Fibroblast of lung (primary cell): ENCODE measurements around the gene USH2A. TPM values are rescaled to one million over a fixed set of nuclear protein-coding genes. Genes with fewer than 3 reads are reported as not detected.

Source experiments
- DNase-seq, 2 donors: peaks; one replicate each; pipeline versions ENCODE4 v3.0.0 to v3.0.0-alpha.2; 2010; ENCODE audit warnings: low read depth in 2 of 2
- H2AFZ ChIP-seq: 2 replicates; pipeline ENCODE4 v1.5.1; 2012; ENCODE audit warnings: low read length, control low read depth, inconsistent platforms
- H3K27ac ChIP-seq: 2 replicates; pipeline ENCODE4 v1.5.1; 2011; ENCODE audit warnings: low read length, control low read depth; ENCODE audit not compliant: insufficient read depth
- H3K27me3 ChIP-seq: 2 replicates; pipeline ENCODE4 v1.5.1; 2011; ENCODE audit warnings: mild to moderate bottlenecking, low read length; ENCODE audit not compliant: control insufficient read depth, insufficient read depth
- H3K36me3 ChIP-seq: 2 replicates; pipeline ENCODE4 v1.5.1; 2011; ENCODE audit warnings: low read length; ENCODE audit not compliant: control insufficient read depth, insufficient read depth
- H3K4me1 ChIP-seq: 2 replicates; pipeline ENCODE4 v1.5.1; 2011; ENCODE audit warnings: low read length; ENCODE audit not compliant: control insufficient read depth, insufficient read depth; ENCODE audit errors: extremely low read depth
- H3K4me2 ChIP-seq: 2 replicates; pipeline ENCODE4 v1.5.1; 2011; ENCODE audit warnings: low read length, control low read depth; ENCODE audit not compliant: insufficient read depth; ENCODE audit errors: extremely low read depth
- H3K4me3 ChIP-seq, 4 experiments: fragments of 200-600 bp in 1 of 4; sonication (generic) in 1 of 4; replicated peaks in 1 of 4; 2 replicates each; pipeline ENCODE4 v1.5.1; 2011 to 2016; ENCODE audit warnings: low read length in 4 of 4, low read depth in 3 of 4, mild to moderate bottlenecking in 3 of 4, control low read depth in 2 of 4, inconsistent platforms in 1 of 4, mixed read lengths in 1 of 4; ENCODE audit not compliant: insufficient read depth in 1 of 4; ENCODE audit errors: control extremely low read depth in 1 of 4
- H3K79me2 ChIP-seq: 2 replicates; pipeline ENCODE4 v1.5.1; 2012; ENCODE audit warnings: mild to moderate bottlenecking, low read length, inconsistent platforms; ENCODE audit not compliant: control insufficient read depth, insufficient read depth
- H3K9ac ChIP-seq: 2 replicates; pipeline ENCODE4 v1.5.1; 2011; ENCODE audit warnings: mild to moderate bottlenecking, low read length, control low read depth; ENCODE audit not compliant: insufficient read depth
- H3K9me3 ChIP-seq: 2 replicates; pipeline ENCODE4 v1.5.1; 2012; ENCODE audit warnings: low read depth, low read length; ENCODE audit not compliant: control insufficient read depth, insufficient read depth
- H4K20me1 ChIP-seq: 2 replicates; pipeline ENCODE4 v1.5.1; 2011; ENCODE audit warnings: low read length; ENCODE audit not compliant: control insufficient read depth, insufficient read depth; ENCODE audit errors: extremely low read depth
- EZH2 ChIP-seq: IDR thresholded peaks from 2 replicates; pipeline ENCODE4 v1.5.1; 2012; ENCODE audit warnings: low read length, control low read depth, mild to moderate bottlenecking; ENCODE audit errors: missing control alignments
- polyA plus RNA-seq, 2 donors: library from polyadenylated mRNA; depleted of rRNA in 1 of 2; stranded (reverse) in 1 of 2; unstranded in 1 of 2; fragments of >200 nt; gene quantifications; 2 replicates each; pipeline ENCODE4 v1.2.1, GENCODE V29; 2011 to 2012; ENCODE audit warnings: missing spikeins in 1 of 2
- total RNA-seq: library from RNA; depleted of rRNA; stranded (reverse); fragments of >200 nt; gene quantifications from 2 replicates; pipeline ENCODE4 v1.2.1, GENCODE V29; 2014
- TF ChIP-seq, protein P1 (sequence below), 2 donors: IDR thresholded peaks in 1 of 2; conservative IDR thresholded peaks in 1 of 2; 1 replicate in 1 of 2; 2 replicates in 1 of 2; pipeline ENCODE4 v1.5.1; 2011 to 2012; ENCODE audit warnings: low read length in 2 of 2, control low read depth in 1 of 2, inconsistent platforms in 1 of 2, low read depth in 1 of 2, mild to moderate bottlenecking in 1 of 2

USH2A gene
- total and polyA plus RNA-seq, 2 donors (not counting 1 experiment from before 2014, with no cell fraction given): under 0.01 to 0.01 TPM

DNA sequence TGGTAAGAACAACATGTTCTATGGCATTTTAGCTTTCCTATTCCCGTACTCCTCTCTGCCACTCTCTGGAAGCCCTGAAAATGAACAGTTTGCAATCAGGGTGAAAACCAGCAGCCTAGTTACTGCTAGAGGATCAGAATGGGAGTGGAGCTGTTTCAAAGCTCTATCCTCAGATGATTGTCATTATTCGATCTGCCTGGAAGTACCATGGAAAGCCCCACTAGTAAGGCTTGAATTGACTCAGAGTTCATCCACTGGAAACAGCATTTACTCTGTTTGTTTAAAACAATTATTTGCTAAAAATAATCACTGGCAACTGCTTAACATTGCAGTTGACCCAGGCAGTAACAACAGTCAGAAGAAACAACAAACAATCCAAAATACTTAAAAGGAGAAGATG lies 91.2 kb downstream of the USH2A start:
- H3K4me3 ChIP-seq: no peak overlapping the region
- H3K36me3 ChIP-seq: no peaks in the 10 kb centered on the region
- no peak overlapping the region for H3K4me2 ChIP-seq
- no peaks in the 10 kb centered on the region for H3K4me1 ChIP-seq
- no peaks in the 10 kb centered on the region for H3K79me2 ChIP-seq
- no peak overlapping the region for H3K9ac ChIP-seq
- no peak for TF ChIP-seq EZH2
- TF ChIP-seq, protein P1, sequence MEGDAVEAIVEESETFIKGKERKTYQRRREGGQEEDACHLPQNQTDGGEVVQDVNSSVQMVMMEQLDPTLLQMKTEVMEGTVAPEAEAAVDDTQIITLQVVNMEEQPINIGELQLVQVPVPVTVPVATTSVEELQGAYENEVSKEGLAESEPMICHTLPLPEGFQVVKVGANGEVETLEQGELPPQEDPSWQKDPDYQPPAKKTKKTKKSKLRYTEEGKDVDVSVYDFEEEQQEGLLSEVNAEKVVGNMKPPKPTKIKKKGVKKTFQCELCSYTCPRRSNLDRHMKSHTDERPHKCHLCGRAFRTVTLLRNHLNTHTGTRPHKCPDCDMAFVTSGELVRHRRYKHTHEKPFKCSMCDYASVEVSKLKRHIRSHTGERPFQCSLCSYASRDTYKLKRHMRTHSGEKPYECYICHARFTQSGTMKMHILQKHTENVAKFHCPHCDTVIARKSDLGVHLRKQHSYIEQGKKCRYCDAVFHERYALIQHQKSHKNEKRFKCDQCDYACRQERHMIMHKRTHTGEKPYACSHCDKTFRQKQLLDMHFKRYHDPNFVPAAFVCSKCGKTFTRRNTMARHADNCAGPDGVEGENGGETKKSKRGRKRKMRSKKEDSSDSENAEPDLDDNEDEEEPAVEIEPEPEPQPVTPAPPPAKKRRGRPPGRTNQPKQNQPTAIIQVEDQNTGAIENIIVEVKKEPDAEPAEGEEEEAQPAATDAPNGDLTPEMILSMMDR (conservative IDR thresholded peaks at IDR 0.05 in 1 of 2, IDR thresholded peaks at IDR 0.05 in 1 of 2; ENCODE audit: low read depth in 1 of 2, low read length in 2 of 2): no peak
- H4K20me1 ChIP-seq: no peaks in the 10 kb centered on the region
- H3K9me3 ChIP-seq: no peaks in the 10 kb centered on the region
- H3K27ac ChIP-seq: no peak overlapping the region
- no peak overlapping the region for H2AFZ ChIP-seq
- no peak for DNase-seq
- H3K27me3 ChIP-seq: no peaks in the 10 kb centered on the region

DNA sequence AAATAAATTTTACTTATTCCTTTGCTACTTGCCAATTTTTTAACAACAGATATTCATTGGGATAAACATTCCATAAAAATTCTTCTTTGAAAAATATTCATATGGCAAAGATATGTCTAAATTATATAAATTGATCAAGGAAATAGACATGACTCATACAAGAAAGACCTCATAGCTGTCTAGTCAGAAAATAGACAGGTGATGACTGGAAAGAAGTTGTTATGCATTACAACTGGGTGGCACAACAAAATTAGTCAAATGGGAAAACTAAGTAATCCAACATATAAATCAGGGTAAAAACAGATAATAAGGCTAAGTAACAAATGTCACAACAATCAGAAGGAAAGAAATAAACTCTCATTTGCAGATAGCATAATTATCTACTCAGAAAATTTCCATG lies 92.0 kb downstream of the USH2A start:
- Histone ChIP-seq H3K4me3 (no peak overlapping the region), H2AFZ (no peak overlapping the region), H3K27me3 (no peaks in the 10 kb centered on the region), H3K79me2 (no peaks in the 10 kb centered on the region), H3K4me1 (no peaks in the 10 kb centered on the region), H3K36me3 (no peaks in the 10 kb centered on the region), H4K20me1 (no peaks in the 10 kb centered on the region), H3K9me3 (no peaks in the 10 kb centered on the region), H3K27ac (no peak overlapping the region), H3K9ac (no peak overlapping the region), H3K4me2 (no peak overlapping the region)
- TF ChIP-seq EZH2: no peak
- TF ChIP-seq, protein P1 (conservative IDR thresholded peaks at IDR 0.05 in 1 of 2, IDR thresholded peaks at IDR 0.05 in 1 of 2; ENCODE audit: low read depth in 1 of 2, low read length in 2 of 2): no peak
- DNase-seq: no peak

DNA sequence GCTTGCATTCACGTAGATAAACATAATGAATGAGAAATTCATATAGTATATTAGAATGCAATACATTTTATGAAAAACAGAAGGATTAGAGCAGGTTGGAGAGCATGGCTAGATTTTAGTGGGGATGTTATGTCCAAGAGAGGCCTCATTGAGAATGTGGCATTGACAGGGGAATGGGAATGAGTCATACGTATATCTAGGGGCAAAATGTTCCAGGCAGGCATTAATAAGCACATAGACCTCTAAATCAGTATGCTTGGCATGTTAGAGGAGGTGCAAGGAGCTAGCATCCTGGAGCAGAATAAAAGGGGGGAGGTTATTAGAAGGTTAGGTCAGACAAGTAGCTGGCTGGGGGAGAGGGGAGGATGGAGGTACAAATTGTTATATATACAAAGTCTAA lies 93.0 kb downstream of the USH2A start:
- DNase-seq: peak; percentile 1 to 28
- H3K4me2 ChIP-seq: no peak overlapping the region
- H4K20me1 ChIP-seq: no peaks in the 10 kb centered on the region
- no peaks in the 10 kb centered on the region for H3K9me3 ChIP-seq
- no peaks in the 10 kb centered on the region for H3K4me1 ChIP-seq
- H3K79me2 ChIP-seq: no peaks in the 10 kb centered on the region
- H3K27ac ChIP-seq: no peak overlapping the region
- H3K9ac ChIP-seq: no peak overlapping the region
- no peak overlapping the region for H2AFZ ChIP-seq
- H3K36me3 ChIP-seq: no peaks in the 10 kb centered on the region
- no peak overlapping the region for H3K4me3 ChIP-seq
- TF ChIP-seq EZH2: no peak
- TF ChIP-seq, protein P1 (conservative IDR thresholded peaks at IDR 0.05 in 1 of 2, IDR thresholded peaks at IDR 0.05 in 1 of 2; ENCODE audit: low read depth in 1 of 2, low read length in 2 of 2): no peak
- H3K27me3 ChIP-seq: no peaks in the 10 kb centered on the region
